Measurements from ENCODE around the gene HRAS. TPM values are rescaled to one million over a fixed set of nuclear protein-coding genes. Genes with fewer than 3 reads are reported as not detected.
A peak's percentile ranks its signal among the peaks of the same experiment; 100 is the strongest.

The HRAS gene
- total and polyA plus RNA-seq, 2 of the 13 experiments (the other 11 are each of a cell fraction or from before 2014, with no cell fraction given), result 32.9 to 50.0 TPM

- TF ChIP-seq, protein P1, sequence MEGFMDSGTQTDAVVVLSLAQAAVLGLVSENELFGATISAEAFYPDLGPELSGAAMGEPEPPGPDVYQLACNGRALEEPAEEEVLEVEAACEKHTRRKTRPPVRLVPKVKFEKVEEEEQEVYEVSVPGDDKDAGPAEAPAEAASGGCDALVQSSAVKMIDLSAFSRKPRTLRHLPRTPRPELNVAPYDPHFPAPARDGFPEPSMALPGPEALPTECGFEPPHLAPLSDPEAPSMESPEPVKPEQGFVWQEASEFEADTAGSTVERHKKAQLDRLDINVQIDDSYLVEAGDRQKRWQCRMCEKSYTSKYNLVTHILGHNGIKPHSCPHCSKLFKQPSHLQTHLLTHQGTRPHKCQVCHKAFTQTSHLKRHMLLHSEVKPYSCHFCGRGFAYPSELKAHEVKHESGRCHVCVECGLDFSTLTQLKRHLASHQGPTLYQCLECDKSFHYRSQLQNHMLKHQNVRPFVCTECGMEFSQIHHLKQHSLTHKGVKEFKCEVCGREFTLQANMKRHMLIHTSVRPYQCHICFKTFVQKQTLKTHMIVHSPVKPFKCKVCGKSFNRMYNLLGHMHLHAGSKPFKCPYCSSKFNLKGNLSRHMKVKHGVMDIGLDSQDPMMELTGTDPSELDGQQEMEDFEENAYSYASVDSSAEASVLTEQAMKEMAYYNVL (CRISPR knock-in tag; IDR thresholded peaks at IDR 0.05; ENCODE audit: borderline replicate concordance), result 0 out of 2 replicates have a peak, but pooled peaks have one; percentile 50
- TF ChIP-seq PCBP2 (optimal IDR thresholded peaks at IDR 0.05; ENCODE audit: low read depth, low read length, poor library complexity, severe bottlenecking) (no peak), ZNF800 (CRISPR knock-in tag; IDR thresholded peaks at IDR 0.05) (peak; percentile 69; the same call in 1 of the 2 replicates), GMEB1 (CRISPR knock-in tag; IDR thresholded peaks at IDR 0.05; ENCODE audit: borderline replicate concordance) (peak; percentile 94), HMGA1 (CRISPR knock-in tag; conservative IDR thresholded peaks at IDR 0.05) (no peak), GATAD2A (CRISPR knock-in tag; IDR thresholded peaks at IDR 0.05) (0 out of 2 replicates have a peak, but pooled peaks have one; percentile 4), RAD51 (IDR thresholded peaks at IDR 0.05; ENCODE audit: borderline replicate concordance) (no peak), ZNF383 (CRISPR knock-in tag; IDR thresholded peaks at IDR 0.05; ENCODE audit: borderline replicate concordance) (no peak), MLLT10 (CRISPR knock-in tag; IDR thresholded peaks at IDR 0.05) (no peak), ZNF569 (CRISPR knock-in tag; IDR thresholded peaks at IDR 0.05; ENCODE audit: borderline replicate concordance) (no peak), HCFC1 (IDR thresholded peaks at IDR 0.05; ENCODE audit: low read depth, low read length) (peak; percentile 70), NFAT5 (CRISPR knock-in tag; IDR thresholded peaks at IDR 0.05) (no peak; the same call in 1 of the 2 replicates), PPARG (CRISPR knock-in tag; conservative IDR thresholded peaks at IDR 0.05) (0 out of 2 replicates have a peak, but pooled peaks have one; percentile 18), TGIF2 (CRISPR knock-in tag; IDR thresholded peaks at IDR 0.05) (peak; percentile 93), HES4 (CRISPR knock-in tag; IDR thresholded peaks at IDR 0.05; ENCODE audit: borderline replicate concordance) (peak; percentile 63; the same call in 1 of the 2 replicates), ZNF672 (CRISPR knock-in tag; IDR thresholded peaks at IDR 0.05) (no peak), ZFP90 (CRISPR knock-in tag; IDR thresholded peaks at IDR 0.05; ENCODE audit: borderline replicate concordance) (0 out of 2 replicates have a peak, but pooled peaks have one; percentile 22)
Observed at GRCh38 chr11:506238-506994, 29.0 kb downstream of the HRAS start (continued).
